Measurements from ENCODE around the gene IL23R. TPM values are rescaled to one million over a fixed set of nuclear protein-coding genes. Genes with fewer than 3 reads are reported as not detected.

Gene IL23R
- total RNA-seq, 3 donors from 2014 or later: not detected

GRCh38 chr1:67171978-67172377 lies 5.7 kb downstream of the IL23R start:
- TF ChIP-seq CTCF (IDR thresholded peaks at IDR 0.05): no peak
- no peak for TF ChIP-seq POLR2A (IDR thresholded peaks at IDR 0.05)
- no peak for TF ChIP-seq POLR2AphosphoS5 (IDR thresholded peaks at IDR 0.05)
- H3K27me3 ChIP-seq: no peaks in the 10 kb centered on the region
- no peak overlapping the region for H3K27ac ChIP-seq
- no peaks in the 10 kb centered on the region for H3K36me3 ChIP-seq
- no peak for DNase-seq (ENCODE audit: low spot score in 2 of 2)
- no peak overlapping the region for H3K4me3 ChIP-seq
- intact Hi-C loops (cut with DNase I; ENCODE audit: low total_unique reads): no loop called here
- no peaks in the 10 kb centered on the region for H3K9me3 ChIP-seq
- H3K4me1 ChIP-seq: no peaks in the 10 kb centered on the region

- TF ChIP-seq POLR2AphosphoS5 (IDR thresholded peaks at IDR 0.05) (no peak), POLR2A (IDR thresholded peaks at IDR 0.05) (no peak), CTCF (IDR thresholded peaks at IDR 0.05) (no peak)
- no peak for DNase-seq (ENCODE audit: low spot score in 2 of 2)
Observed at GRCh38 chr1:67173988-67174387, 7.7 kb downstream of the IL23R start.

GRCh38 chr1:67174716-67175284 lies 8.5 kb downstream of the IL23R start:
- intact Hi-C loops (cut with DNase I; ENCODE audit: low total_unique reads): no loop called here
- no peaks in the 10 kb centered on the region for H3K4me1 ChIP-seq
- no peaks in the 10 kb centered on the region for H3K27me3 ChIP-seq
- no peak overlapping the region for H3K27ac ChIP-seq
- H3K4me3 ChIP-seq: no peak overlapping the region
- TF ChIP-seq POLR2AphosphoS5 (IDR thresholded peaks at IDR 0.05) (no peak), CTCF (IDR thresholded peaks at IDR 0.05) (no peak), POLR2A (IDR thresholded peaks at IDR 0.05) (no peak)
- DNase-seq (ENCODE audit: low spot score in 2 of 2): no peak
- H3K36me3 ChIP-seq: no peaks in the 10 kb centered on the region
- no peaks in the 10 kb centered on the region for H3K9me3 ChIP-seq

More at GRCh38 chr1:67173988-67174387, 7.7 kb downstream of the IL23R start:
- H3K27me3 ChIP-seq: no peaks in the 10 kb centered on the region
- H3K4me3 ChIP-seq: no peak overlapping the region
- H3K36me3 ChIP-seq: no peaks in the 10 kb centered on the region
- no peaks in the 10 kb centered on the region for H3K4me1 ChIP-seq
- H3K27ac ChIP-seq: no peak overlapping the region
- intact Hi-C loops (cut with DNase I; ENCODE audit: low total_unique reads): no loop called here
- no peaks in the 10 kb centered on the region for H3K9me3 ChIP-seq

GRCh38 chr1:67175530-67176087 lies 9.4 kb downstream of the IL23R start:
- no peak overlapping the region for H3K27ac ChIP-seq
- no peaks in the 10 kb centered on the region for H3K4me1 ChIP-seq
- no peak for TF ChIP-seq POLR2A (IDR thresholded peaks at IDR 0.05)
- TF ChIP-seq POLR2AphosphoS5 (IDR thresholded peaks at IDR 0.05): no peak
- no peak for TF ChIP-seq CTCF (IDR thresholded peaks at IDR 0.05)
- H3K36me3 ChIP-seq: no peaks in the 10 kb centered on the region
- no peaks in the 10 kb centered on the region for H3K9me3 ChIP-seq
- intact Hi-C loops (cut with DNase I; ENCODE audit: low total_unique reads): no loop called here
- no peaks in the 10 kb centered on the region for H3K27me3 ChIP-seq
- no peak overlapping the region for H3K4me3 ChIP-seq
- no peak for DNase-seq (ENCODE audit: low spot score in 2 of 2)

GRCh38 chr1:67184838-67185421 lies 18.7 kb downstream of the IL23R start:
- TF ChIP-seq POLR2A (IDR thresholded peaks at IDR 0.05): no peak
- no peak for TF ChIP-seq CTCF (IDR thresholded peaks at IDR 0.05)
- no peak for TF ChIP-seq POLR2AphosphoS5 (IDR thresholded peaks at IDR 0.05)
- H3K27ac ChIP-seq: no peak overlapping the region
- DNase-seq (ENCODE audit: low spot score in 2 of 2): no peak
- H3K9me3 ChIP-seq: no peaks in the 10 kb centered on the region
- no peaks in the 10 kb centered on the region for H3K27me3 ChIP-seq
- intact Hi-C loops (cut with DNase I; ENCODE audit: low total_unique reads): no loop called here
- H3K4me3 ChIP-seq: no peak overlapping the region
- H3K36me3 ChIP-seq: no peaks in the 10 kb centered on the region
- H3K4me1 ChIP-seq: no peaks in the 10 kb centered on the region

Data from breast epithelium (tissue), 4 donors.